ENCODE results near the gene CDH15. TPM values are rescaled to one million over a fixed set of nuclear protein-coding genes. Genes with fewer than 3 reads are reported as not detected.

The CDH15 gene
- total RNA-seq, 1 experiment from 2014 or later = 1.5 TPM

GRCh38 chr16:89137666-89138512 lies 33.7 kb upstream of the CDH15 start:
- no TSS peak for BruUV-seq (replicated peaks)
- TF ChIP-seq EZH2 (IDR thresholded peaks at IDR 0.05; ENCODE audit: low read length, unreplicated experiment) (no peak), EZH2phosphoT487 (IDR thresholded peaks at IDR 0.05; ENCODE audit: borderline replicate concordance, low read length) (no peak), CTCF (conservative IDR thresholded peaks at IDR 0.05; ENCODE audit: low read depth, low read length) (no peak)
- Histone ChIP-seq H3K4me3 (ENCODE audit: low read length) (no peak overlapping the region), H2AFZ (ENCODE audit: low read length) (no peak overlapping the region), H3K27ac (ENCODE audit: low read length) (no peak overlapping the region), H3K4me1 (ENCODE audit: insufficient read depth, low read length) (no peaks in the 10 kb centered on the region), H3F3A (ENCODE audit: low read length, unreplicated experiment) (no peaks in the 10 kb centered on the region), H3K9me3 (ENCODE audit: low read length) (no peaks in the 10 kb centered on the region), H3K9me2 (replicated peaks; ENCODE audit: low read length) (no peaks in the 10 kb centered on the region), H3K9ac (ENCODE audit: low read length) (no peak overlapping the region), H3K4me2 (ENCODE audit: low read length) (no peak overlapping the region), H4K20me1 (ENCODE audit: low read length) (no peaks in the 10 kb centered on the region), H3K36me3 (ENCODE audit: low read depth, low read length) (no peaks in the 10 kb centered on the region), H3K27me3 (ENCODE audit: low read length) (no peaks in the 10 kb centered on the region), H3K79me2 (ENCODE audit: low read length) (no peaks in the 10 kb centered on the region)
- intact Hi-C loops (cut with micrococcal nuclease) = no loop called here
- POLR2A ChIA-PET (ENCODE audit: unreplicated experiment) = no interaction called here
- ATAC-seq (no peak), DNase-seq (no peak)
- CTCF ChIA-PET = no interaction called here

DNA sequence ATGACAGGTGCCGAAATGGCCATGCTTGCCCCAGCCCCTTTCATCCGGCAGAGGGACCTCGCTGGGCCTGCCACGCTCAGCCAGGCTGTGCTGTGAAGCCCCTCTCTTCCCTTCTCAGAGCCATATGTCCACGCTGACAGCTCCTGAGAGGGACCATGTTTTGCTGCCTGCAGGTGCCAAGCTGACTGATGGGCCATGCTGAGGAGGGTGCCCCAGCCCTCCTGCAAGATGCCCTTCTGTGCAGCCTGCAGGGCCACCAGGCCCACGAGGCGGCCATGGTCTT lies 33.1 kb upstream of the CDH15 start:
- TF ChIP-seq EZH2 (IDR thresholded peaks at IDR 0.05; ENCODE audit: low read length, unreplicated experiment) (no peak), EZH2phosphoT487 (IDR thresholded peaks at IDR 0.05; ENCODE audit: borderline replicate concordance, low read length) (no peak), CTCF (conservative IDR thresholded peaks at IDR 0.05; ENCODE audit: low read depth, low read length) (no peak)
- ChIA-PET CTCF (no interaction called here), POLR2A (ENCODE audit: unreplicated experiment) (no interaction called here)
- no peaks in the 10 kb centered on the region for H3F3A ChIP-seq (ENCODE audit: low read length, unreplicated experiment)
- DNase-seq = no peak
- no peaks in the 10 kb centered on the region for H3K4me1 ChIP-seq (ENCODE audit: insufficient read depth, low read length)
- H3K79me2 ChIP-seq (ENCODE audit: low read length) = no peaks in the 10 kb centered on the region
- no peak for ATAC-seq
- no peak overlapping the region for H3K4me2 ChIP-seq (ENCODE audit: low read length)
- no peaks in the 10 kb centered on the region for H3K36me3 ChIP-seq (ENCODE audit: low read depth, low read length)
- H3K9ac ChIP-seq (ENCODE audit: low read length) = no peak overlapping the region
- H3K9me2 ChIP-seq (replicated peaks; ENCODE audit: low read length) = no peaks in the 10 kb centered on the region
- no peak overlapping the region for H2AFZ ChIP-seq (ENCODE audit: low read length)
- BruUV-seq (replicated peaks) = no TSS peak
- H3K27me3 ChIP-seq (ENCODE audit: low read length) = no peaks in the 10 kb centered on the region
- no peak overlapping the region for H3K4me3 ChIP-seq (ENCODE audit: low read length)
- no peaks in the 10 kb centered on the region for H4K20me1 ChIP-seq (ENCODE audit: low read length)
- no peaks in the 10 kb centered on the region for H3K9me3 ChIP-seq (ENCODE audit: low read length)
- no peak overlapping the region for H3K27ac ChIP-seq (ENCODE audit: low read length)
- intact Hi-C loops (cut with micrococcal nuclease) = no loop called here

DNA sequence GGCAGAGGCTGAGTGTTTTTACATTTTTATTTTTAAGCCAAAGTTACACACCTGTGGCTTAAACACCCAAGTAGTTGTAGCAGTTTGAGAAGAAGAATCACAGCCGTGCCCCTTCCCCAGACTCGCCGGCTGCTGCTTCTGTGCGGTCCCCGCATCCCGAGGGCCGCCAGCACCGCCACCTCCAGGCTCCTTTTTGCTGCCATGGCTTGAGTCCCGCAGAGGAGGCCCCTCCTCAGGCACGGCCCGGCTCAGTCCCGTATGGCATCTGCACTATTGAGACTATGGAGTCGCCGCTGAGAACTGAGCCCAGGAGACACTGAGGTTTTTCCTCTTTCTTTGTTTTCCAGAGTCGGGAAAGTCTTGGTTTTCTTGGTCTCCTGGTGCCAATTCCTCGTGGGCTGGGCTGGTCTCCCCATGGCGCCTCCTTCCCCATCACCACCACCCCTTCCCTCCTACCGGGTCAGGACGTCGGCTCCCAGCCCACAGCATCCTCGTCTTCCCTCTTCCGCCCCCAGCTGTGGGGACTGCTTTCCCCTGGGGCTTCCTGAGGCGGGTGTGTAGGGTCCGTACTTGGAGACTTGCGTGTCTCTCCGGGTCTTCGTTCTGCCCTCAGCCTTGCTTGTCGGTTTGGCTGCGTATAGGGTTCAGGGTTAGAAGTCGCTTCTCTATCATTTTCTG lies 32.6 kb upstream of the CDH15 start:
- Histone ChIP-seq H4K20me1 (ENCODE audit: low read length) (no peaks in the 10 kb centered on the region), H3K4me2 (ENCODE audit: low read length) (no peak overlapping the region), H3K4me3 (ENCODE audit: low read length) (no peak overlapping the region), H3K36me3 (ENCODE audit: low read depth, low read length) (no peaks in the 10 kb centered on the region), H3K27ac (ENCODE audit: low read length) (no peak overlapping the region), H3K9me3 (ENCODE audit: low read length) (no peaks in the 10 kb centered on the region), H3K27me3 (ENCODE audit: low read length) (no peaks in the 10 kb centered on the region), H3K9ac (ENCODE audit: low read length) (no peak overlapping the region), H3F3A (ENCODE audit: low read length, unreplicated experiment) (no peaks in the 10 kb centered on the region), H3K4me1 (ENCODE audit: insufficient read depth, low read length) (no peaks in the 10 kb centered on the region), H2AFZ (ENCODE audit: low read length) (no peak overlapping the region), H3K79me2 (ENCODE audit: low read length) (no peaks in the 10 kb centered on the region), H3K9me2 (replicated peaks; ENCODE audit: low read length) (no peaks in the 10 kb centered on the region)
- ATAC-seq (no peak), DNase-seq (no peak)
- CTCF ChIA-PET = no interaction called here
- no TSS peak for BruUV-seq (replicated peaks)
- POLR2A ChIA-PET (ENCODE audit: unreplicated experiment) = no interaction called here
- intact Hi-C loops (cut with micrococcal nuclease) = no loop called here
- TF ChIP-seq CTCF (conservative IDR thresholded peaks at IDR 0.05; ENCODE audit: low read depth, low read length) (no peak), EZH2 (IDR thresholded peaks at IDR 0.05; ENCODE audit: low read length, unreplicated experiment) (no peak), EZH2phosphoT487 (IDR thresholded peaks at IDR 0.05; ENCODE audit: borderline replicate concordance, low read length) (no peak)
